Measurements from ENCODE around the gene TMEM141.
"Not testable (repeated sequence)": the region's sequence is repeated elsewhere in the genome, so short reads cannot be mapped to it uniquely, and the experiment has no call there.

TMEM141 gene

DNA sequence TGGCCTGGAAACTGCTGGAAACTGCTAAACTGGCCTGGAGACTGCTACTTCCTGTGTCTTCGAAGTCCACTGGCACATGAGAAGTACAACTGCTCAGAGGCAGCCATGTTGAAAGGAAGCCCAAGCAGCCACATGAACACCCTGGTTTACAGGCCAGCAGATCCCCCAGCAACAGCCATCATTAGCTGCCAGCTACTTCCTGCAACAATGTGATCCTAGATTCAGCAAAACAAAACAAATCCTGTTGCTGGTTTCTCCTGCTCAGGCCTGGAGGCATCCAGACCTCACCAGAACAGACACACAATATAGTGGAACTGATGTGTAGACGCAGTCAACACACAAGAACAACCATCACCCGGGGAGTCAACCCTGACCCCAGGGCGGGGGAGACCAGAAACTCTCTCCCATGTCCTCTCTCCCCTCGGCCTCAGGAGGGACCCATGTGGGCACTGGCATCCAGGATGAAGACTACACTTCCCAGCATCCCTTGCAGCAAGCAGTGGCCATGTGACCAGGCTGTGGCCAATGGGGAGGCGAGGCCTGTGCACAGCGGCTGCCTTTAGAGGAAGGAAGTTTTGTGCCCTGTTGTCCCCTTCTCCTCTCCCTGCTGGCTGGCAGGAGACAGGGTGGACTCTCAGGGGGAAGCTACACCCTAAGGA lies 17.6 kb upstream of the TMEM141 start:
- FAIRE-seq: no peak

DNA sequence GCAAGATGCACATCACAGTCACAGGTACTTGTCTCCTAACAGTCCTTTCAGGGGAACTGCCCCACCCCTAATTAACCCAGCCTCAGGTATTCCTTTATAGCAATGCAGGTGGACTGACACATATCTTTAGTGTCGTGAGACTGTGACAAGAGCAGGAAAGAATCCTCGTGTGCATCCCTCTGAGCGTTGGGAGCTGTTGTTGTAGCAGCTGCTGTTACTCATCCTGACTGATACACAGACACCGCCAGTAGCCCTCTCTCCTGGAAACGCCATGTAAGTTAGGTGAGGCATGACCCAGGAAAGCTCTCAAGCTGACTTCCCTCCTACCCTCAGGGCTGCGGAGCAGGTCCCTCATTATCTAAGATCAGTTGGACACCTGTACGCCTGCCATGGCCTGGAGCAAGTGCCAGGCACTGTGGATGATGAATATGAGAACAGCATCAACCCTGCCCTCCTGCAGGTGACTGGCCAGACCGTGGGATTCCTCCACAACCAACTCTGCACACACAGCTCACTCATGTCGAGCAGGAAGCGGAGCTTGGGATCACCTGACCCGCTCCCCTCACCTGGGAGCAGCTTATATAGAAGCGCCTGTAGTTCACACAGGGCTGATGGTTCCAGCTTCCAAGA lies 16.6 kb upstream of the TMEM141 start:
- FAIRE-seq: no peak

DNA sequence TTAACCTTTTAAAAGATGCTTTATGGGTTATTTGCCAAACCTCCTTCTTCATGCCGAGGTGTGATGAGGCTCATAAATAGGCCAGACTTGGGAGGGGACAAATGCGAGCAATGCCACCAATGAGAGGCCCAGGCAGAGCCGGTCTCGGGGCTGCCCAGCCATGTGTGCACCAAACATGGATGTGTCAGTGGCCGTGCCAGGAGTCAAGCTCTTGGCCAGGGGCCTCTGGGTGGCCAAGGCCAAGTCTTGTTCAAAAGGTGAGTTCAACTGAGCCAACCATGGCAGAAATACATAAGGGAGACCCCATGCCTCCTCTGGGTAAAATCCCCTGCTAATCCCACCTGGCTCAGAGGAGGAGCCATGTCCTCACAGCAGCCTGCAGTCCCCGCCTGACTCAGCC lies 16.0 kb upstream of the TMEM141 start:
- no peak for FAIRE-seq

DNA sequence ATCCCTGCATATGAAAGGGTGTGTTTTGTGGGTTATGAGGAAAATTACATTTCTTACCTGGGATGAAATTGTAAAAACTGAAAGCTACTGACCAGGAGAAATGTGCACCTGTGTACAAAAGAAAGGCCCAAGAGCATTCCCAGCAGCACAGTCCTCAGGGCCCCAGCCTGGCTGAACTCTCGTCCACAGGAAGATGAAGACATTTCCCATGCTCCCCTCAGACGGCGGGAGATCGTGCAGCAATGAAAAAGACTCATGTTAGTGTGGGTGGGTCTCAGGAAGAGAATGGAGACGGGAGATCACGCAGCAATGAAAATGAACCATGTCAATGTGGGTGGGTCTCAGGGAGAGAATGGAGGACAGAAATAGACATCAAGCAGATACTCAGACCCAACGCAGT lies 14.2 kb upstream of the TMEM141 start:
- FAIRE-seq: no peak

DNA sequence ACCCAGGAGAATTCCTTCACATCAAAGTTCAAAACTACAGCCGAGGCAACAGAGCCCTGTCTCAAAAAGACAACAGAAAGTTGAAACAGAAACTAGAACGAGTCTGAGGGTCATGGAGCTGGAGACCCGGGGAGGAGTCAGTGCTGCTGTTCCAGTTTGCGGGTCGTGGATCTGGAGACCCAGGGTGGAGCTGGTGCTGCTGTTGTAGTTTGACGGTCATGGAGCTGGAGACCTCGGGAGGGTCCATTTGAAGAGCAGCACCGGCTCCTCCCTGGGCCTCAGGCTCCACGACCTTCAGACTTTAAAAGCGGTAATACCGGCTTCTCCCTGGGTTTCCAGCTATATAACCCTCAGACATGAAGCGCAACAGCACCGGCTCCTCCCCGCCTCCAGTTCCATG lies 13.8 kb upstream of the TMEM141 start:
- FAIRE-seq: no peak

DNA sequence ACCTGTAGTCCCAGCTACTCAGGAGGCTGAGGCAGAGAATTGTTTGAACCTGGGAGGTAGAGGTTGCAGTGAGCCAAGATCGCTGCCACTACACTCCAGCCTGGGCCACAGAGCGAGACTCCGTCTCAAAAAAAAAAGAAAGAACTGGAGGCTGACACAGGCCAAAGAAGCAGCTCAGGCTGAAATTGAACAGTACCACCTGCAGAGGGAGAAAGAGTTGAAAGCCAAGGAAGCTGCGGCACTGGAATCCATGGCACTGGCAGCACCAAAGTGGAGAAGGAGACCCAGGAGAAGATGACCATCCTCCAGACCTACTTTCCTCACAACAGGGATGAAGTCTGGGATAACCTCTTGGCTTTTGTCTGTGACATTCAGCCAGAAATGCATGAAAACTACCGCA lies 11.3 kb upstream of the TMEM141 start:
- FAIRE-seq: no peak

DNA sequence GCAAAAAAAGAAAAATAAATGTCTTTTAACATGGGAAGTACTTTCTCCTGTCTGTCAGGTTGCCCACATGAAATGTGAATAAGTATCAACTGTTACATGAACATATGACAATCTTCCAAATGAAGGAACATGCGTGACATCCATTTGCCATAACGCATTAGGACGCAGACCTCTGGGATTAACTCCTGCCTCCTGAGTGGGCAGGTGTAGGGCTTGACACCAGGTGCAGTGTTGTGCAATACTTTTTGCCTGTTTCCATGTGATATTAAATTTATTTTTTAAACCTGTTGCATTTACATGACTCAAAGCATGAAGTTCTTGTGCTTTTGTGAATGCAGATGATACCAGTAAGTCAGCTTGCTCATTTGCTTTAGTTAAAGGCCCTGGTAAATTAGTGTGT lies 8.7 kb upstream of the TMEM141 start:
- FAIRE-seq: no peak

DNA sequence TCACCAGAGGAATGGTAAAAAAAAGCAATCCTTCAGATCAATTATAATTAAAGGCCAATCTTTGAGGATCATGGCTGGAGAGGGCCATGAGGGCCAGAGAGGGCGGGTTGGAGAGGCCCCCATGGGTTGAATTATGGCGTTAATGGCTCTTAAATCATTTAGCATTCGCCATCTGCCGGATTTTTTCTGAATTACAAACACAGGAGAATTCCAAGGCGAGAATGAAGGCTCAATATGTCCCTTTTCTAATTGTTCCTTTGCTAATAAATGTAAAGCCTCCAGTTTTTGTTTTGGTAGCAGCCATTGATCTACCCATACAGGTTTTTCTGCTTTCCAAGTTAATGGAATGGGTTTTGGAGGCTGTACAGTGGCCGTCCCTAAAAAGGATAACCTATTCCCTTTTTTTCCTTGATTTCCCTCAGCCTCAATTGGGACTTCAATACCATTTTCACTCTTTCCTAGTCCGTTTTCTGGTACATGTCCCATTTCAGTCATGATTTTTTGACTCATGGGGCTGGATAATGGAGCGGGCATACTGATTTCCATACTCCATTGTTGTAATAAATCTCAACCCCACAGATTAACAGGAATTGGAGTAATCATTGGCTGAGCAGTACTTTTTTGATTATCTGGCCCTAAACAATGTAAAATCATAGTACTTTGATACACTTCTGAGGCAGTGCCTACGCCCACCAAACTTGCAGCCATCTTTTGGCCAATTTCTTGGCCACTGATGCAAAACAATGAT lies 6.7 kb upstream of the TMEM141 start:
- no peak for FAIRE-seq

DNA sequence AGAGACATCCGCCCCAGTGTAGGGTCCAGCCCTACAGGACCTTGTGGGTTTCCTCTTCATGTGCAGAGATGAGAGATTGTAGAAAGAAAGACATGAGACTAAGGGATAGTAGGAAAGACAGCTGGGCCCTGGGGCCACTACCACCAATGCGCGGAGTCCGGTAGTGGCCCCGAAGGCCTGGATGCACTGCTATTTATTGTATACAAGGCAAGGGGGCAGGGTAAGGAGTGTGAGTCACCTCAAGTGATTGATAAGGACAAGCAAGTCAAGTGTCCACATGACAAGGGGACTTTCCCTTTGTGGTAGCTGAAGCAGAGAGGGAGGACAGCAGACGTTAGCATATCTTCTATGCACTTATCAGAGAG lies 6.2 kb upstream of the TMEM141 start:
- no peak for FAIRE-seq

DNA sequence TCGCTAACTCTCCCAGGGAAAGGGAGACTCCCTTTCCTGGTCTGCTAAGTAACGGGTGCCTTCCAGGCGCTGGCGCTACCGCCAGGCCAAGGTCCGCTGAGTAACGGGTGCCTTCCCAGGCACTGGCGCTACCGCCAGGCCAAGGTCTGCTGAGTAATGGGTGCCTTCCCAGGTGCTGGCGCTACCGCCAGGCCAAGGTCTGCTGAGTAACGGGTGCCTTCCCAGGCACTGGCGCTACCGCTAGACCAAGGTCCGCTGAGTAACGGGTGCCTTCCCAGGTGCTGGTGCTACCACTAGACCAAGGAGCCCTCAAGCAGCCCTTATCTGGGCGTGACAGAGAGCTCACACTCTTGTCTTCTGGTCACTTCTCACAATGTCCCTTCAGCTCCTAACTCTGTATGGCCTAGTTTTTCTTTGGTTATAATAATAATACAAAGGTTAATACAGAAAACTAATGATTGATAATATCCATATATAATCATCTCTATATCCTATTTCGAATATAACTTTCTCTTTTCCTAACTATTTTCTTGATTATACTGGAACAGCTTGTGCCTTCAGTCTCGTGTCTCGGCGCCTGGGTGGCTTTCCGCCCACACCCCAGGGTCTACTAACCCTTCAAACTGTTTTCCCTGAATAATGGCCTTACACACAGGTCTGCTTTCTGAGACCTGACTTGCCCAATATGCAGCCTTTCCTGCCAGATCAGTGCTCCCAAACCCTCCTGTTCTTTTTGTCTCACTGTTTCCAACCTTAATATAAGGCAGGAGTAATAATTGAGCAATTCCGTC lies 5.4 kb upstream of the TMEM141 start:
- FAIRE-seq: not testable (repeated sequence)

DNA sequence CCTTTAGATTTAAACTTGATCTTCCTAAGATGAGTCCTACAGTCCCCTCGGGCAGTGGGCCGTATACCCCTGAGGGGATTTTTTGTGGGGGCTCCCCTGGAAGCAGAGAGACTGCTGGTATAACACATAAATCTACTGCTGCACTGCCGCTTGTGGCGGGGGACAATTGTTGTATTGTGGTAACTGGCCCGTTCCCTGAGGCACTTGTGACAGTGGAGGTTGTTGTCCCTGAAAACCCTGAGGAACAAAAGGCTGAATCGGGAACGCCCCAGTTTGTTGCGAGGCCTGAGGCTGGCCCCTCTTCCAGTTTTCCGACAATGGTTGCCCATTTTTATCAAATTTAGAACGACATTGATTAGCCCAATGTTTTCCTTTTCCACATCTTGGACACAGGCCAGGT lies 4.7 kb upstream of the TMEM141 start:
- FAIRE-seq: no peak

DNA sequence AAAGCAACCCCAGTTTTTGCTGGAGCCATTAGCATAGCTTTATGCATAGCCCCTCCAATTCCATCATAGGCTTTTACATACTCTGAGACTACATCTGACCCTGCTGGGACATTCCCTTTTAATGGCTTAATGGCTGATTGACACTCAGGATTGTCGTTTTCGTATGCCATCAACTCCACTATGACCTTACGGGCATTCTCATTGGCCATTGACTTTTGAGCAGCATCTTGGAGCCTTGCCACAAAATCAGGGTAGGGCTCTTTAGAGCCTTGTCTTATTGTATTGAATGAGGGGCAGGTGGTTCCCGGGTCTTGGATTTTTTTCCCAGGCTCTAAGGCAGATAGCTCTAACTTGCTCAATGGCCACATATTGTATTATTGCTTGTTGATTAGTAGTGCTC lies 4.2 kb upstream of the TMEM141 start:
- not testable (repeated sequence) for FAIRE-seq

DNA sequence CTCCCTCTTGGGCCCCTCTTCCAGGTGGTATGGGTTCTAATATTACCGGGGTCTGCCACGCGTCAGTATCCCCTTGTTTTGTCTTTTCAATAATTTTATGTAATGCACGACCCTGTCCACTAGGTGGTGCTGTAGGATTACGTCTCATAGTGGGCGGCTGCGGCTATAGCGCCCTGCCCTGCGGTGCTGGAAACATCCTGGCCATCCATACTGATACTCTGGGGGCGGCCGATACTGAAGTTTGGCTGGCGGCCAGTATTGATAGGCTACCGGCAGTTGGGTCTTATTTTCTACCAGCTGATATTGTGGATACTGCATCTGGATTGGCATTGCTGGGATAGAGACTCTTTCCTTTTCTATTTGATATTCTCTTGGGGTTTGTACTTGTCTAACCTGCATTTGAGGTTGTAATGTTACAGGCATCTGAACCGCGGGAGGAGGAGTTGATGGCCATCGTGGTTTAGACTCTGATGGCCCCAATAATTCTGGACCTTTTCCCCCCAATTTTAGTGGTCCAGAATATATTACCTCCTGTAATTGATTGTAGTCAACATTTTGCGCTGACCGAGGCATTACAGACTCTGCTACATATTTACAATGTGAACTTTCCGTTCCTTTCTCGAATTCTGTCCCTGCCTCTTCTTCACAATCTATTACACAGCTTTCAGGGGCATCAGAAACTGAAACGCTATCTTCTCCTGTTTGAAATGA lies 3.3 kb upstream of the TMEM141 start:
- no peak for FAIRE-seq

DNA sequence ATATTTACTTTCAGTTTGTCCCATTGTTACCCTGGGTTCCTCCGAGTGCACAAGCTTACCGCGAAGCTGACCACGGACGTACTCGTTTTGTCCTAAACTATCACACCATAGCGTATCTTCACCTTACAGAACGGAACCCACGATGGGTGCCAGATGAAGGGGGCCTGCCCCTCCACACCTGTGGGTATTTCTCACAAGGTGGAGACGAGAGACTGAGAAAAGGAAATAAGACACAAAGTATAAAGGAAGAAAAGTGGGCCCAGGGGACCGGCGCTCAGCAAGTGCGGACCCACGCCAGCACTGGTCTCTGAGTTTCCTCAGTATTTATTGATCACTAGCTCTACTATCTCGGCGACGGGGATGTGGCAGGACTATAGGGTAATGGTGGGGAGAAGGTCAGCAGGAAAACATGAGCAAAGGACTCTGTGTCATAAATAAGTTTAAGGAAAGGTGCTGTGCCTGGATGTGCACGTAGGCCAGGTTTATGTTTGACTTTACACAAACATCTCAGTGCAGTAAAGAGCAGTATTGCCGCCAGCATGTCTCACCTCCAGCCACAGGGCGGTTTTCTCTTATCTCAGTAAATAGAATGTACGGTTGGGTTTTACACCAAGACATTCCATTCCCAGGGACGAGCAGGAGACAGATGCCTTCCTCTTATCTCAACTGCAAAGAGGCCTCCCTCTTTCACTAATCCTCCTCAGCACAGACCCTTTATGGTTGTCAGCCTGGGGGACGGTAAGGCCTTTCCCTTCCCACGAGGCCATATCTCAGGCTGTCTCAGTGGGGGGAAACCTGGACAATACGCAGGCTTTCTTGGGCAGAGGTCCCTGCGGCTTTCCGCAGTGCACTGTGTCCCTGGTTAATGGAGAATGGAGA lies 2.3 kb upstream of the TMEM141 start:
- FAIRE-seq: not testable (repeated sequence)

DNA sequence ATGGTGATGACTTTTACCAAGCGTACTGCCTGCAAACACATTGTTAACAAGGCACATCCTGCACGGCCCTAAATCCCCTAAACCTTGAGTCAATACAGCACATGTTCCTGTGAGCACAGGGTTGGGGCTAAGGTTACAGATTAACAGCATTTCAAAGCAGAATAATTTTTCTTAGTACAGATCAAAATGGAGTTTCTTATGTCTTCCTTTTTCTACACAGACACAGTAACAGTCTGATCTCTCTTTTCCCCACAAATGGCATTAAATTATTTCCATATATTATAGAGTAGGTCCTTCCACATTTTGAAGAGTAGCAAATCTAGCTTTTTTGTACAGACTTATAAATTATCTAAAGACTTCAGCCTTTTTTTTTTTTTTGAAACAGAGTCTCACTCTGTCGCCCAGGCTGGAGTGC lies 1.6 kb upstream of the TMEM141 start:
- no peak for FAIRE-seq

DNA sequence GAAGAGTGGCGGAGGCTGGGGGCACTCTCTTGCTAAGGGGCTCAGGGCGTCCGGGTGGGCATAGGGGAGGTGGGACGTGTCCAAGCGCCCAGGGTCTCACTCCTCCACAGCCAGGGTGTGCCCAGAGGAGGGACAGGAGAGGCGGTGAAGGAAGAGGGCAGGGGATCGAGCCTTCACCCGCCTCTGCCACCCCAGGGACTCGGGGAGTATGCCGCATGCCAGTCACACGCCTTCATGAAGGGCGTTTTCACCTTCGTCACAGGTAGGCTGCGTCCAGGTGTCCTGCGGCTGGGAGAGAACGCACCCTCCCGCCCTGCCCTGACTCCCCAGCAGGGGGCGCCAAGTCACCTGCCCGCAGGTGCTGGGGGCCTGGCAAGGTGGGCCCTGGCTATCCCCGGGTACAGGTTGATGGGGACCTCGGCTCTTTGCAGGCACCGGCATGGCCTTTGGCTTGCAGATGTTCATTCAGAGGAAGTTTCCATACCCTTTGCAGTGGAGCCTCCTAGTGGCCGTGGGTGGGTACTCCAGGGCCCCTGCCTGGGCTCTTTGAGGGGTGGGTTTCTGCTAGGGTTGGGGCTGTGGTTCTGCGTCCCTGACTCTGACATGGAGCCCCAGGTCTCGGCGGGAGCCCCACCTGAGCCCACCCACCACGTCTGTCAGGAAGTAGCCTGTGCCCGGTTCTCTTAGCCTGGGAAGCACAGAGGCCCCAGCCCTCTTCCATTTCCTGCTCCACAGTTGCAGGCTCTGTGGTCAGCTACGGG lies 552 bp downstream of the TMEM141 start:
- no peak for FAIRE-seq

DNA sequence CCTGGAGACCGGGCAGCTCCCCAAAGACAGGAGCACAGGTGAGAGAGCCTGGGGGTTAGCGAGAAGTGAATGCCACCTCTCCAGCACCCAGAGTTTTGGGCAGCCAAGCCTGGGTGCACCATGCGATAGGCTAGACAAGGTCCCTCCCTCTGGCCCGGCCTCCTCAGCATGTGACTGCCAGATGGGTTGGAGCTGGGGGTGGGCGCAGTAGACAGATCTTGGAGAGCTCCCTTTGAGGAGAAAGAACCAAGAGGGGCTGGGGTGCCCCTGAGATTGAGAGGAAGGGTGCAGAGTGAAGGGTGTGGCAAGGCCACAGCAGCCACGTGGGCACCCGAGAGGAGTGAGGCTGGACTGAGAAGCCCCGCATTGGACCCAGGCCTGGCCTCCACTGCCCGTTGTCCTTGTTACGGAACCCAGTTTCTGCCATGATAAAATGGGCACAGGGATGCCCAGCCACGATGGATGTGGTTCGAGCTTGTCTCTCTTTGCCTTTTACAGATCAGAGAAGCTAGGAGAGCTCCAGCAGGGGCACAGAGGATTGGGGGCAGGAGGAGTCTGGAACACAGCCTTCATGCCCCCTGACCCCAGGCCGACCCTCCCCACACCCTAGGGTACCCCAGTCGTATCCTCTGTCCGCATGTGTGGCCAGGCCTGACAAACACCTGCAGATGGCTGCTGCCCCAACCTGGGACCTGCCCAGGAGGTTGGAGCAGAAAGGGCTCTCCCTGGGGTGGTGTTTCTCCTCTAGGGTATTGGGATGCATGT lies 1.4 kb downstream of the TMEM141 start:
- no peak for FAIRE-seq

DNA sequence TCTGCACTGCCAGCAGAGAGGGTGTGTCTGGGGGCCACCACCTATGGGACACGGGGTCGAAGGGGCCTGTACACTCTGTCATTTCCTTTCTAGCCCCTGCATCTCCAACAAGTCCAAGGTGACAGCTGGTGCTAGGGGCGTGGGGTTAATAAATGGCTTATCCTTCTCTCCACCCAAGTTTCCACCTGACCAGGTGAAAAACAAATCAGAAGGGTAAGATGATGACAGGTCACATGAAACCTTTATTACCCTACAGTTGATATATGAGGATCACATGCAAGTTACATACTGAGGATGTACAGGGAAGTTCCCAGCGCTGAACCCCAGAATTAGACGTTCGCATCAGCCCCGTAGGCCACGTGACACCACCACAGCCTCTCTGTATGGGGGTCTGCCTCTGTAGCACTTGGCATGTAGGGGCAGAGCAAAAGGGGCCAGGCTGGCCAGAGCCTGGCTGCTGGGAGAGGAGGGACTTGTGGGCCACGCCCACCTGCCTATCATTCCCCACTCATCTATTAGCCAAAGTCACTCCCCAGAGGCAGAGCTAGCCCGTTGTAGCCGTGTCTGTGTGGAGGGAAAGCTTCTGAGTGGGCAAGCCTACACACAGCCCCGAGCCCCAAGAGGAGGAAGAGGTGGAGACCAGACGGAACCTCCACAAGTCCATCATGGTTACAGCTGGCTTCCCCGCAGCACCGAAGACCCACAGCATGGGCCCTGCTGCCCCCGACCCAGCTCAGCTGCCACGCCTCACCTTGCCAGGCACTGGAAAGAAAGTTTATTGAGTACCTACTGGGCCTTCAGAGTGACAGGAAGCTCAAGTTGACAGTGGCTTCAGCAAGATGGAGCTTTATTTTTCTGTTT lies 2.2 kb downstream of the TMEM141 start:
- no peak for FAIRE-seq
